K562 (cell line): Measurements from ENCODE around the gene GNA14.

Experiments
- EP300 ChIP-seq: IDR thresholded peaks from 2 replicates; pipeline ENCODE4 v1.6.1; 2012; ENCODE audit warnings: low read length, improper control_type of control experiment
- EZH2 ChIP-seq: IDR thresholded peaks from 2 replicates; pipeline ENCODE4 v1.6.1; 2012; ENCODE audit warnings: low read depth, mild to moderate bottlenecking, inconsistent platforms, low read length, borderline replicate concordance
- GATAD2B ChIP-seq: fragments of 450-650 bp; IDR thresholded peaks from 2 replicates; pipeline ENCODE4 v1.6.1; 2017; ENCODE audit warnings: mild to moderate bottlenecking, borderline replicate concordance
- PRPF4 ChIP-seq: fragments of 200-400 bp; formaldehyde crosslinking; IDR thresholded peaks from one replicate; pipeline ENCODE4 v1.6.1; 2017; ENCODE audit warnings: low read length, low read depth, mild to moderate bottlenecking; ENCODE audit not compliant: insufficient read depth, poor library complexity, severe bottlenecking
- SRSF1 ChIP-seq: fragments of 200-400 bp; formaldehyde crosslinking; IDR thresholded peaks from 2 replicates; pipeline ENCODE4 v1.6.1; 2017; ENCODE audit warnings: mild to moderate bottlenecking, low read depth, low read length, moderate library complexity
- TOE1 ChIP-seq, 2 experiments: fragments of 450-650 bp in 1 of 2; sonication (generic) in 1 of 2; formaldehyde crosslinking in 1 of 2; IDR thresholded peaks; 2 replicates each; pipeline versions ENCODE4 v1.7.1 to v1.8.0; 2016 to 2022; ENCODE audit warnings: borderline replicate concordance in 2 of 2, mild to moderate bottlenecking in 2 of 2, antibody characterized with exemption in 1 of 2, inconsistent platforms in 1 of 2, low read depth in 1 of 2, missing genetic modification reagents in 1 of 2, moderate library complexity in 1 of 2
- ZNF764 ChIP-seq: fragments of 250-450 bp; sonication (Bioruptor Pico); IDR thresholded peaks from 2 replicates; pipeline ENCODE4 v1.4.0; 2020; ENCODE audit warnings: low read depth, mild to moderate bottlenecking, moderate library complexity
- TF ChIP-seq, protein P1 (sequence below): fragments of 450-650 bp; IDR thresholded peaks from 2 replicates; pipeline ENCODE4 v1.6.1; 2016

- no peak for TF ChIP-seq EZH2
- TF ChIP-seq, protein P1, sequence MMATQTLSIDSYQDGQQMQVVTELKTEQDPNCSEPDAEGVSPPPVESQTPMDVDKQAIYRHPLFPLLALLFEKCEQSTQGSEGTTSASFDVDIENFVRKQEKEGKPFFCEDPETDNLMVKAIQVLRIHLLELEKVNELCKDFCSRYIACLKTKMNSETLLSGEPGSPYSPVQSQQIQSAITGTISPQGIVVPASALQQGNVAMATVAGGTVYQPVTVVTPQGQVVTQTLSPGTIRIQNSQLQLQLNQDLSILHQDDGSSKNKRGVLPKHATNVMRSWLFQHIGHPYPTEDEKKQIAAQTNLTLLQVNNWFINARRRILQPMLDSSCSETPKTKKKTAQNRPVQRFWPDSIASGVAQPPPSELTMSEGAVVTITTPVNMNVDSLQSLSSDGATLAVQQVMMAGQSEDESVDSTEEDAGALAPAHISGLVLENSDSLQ: no peak
- no peak for TF ChIP-seq GATAD2B
- TF ChIP-seq TOE1 (IDR thresholded peaks at IDR 0.05; ENCODE audit: borderline replicate concordance): no peak
- no peak for TF ChIP-seq TOE1 (CRISPR knock-in tag; IDR thresholded peaks at IDR 0.05; ENCODE audit: borderline replicate concordance, low read depth)
- TF ChIP-seq ZNF764 (CRISPR knock-in tag): no peak
- TF ChIP-seq SRSF1: no peak
- no peak for TF ChIP-seq EP300
- no peak for TF ChIP-seq PRPF4
These were observed 41.6 kb downstream of the GNA14 start for GRCh38 chr9:77606526-77606925.
